ENCODE measurements around the gene ALKAL2.

ALKAL2 gene

DNA sequence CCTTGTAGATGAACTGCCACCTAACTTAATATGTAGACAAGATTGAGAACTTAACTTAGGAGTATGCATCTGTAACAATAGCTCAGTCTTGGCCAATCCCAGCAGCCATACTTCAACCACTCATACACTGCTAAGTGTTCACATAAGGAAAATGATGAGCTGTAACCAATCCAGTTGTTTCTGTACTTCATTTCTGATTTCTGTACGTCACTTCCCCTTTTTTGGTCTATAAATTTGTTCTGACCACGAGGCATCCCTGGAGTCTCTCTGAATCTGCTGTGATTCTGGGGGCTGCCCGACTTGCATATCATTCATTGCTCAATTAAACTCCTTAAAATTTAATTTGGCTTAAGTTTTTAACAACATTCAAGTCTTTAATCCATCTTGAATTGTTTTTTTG is 30.5 kb downstream of the ALKAL2 start:
- no peak overlapping the region for H3K4me3 ChIP-seq (ENCODE audit: low read depth, low read length, poor library complexity, severe bottlenecking)
- no peak overlapping the region for H2AFZ ChIP-seq (ENCODE audit: low read length)
- no peaks in the 10 kb centered on the region for H3F3A ChIP-seq (ENCODE audit: insufficient read depth, low read length)
- H3K9ac ChIP-seq (ENCODE audit: low read length): no peak overlapping the region
- TF ChIP-seq, protein P1, sequence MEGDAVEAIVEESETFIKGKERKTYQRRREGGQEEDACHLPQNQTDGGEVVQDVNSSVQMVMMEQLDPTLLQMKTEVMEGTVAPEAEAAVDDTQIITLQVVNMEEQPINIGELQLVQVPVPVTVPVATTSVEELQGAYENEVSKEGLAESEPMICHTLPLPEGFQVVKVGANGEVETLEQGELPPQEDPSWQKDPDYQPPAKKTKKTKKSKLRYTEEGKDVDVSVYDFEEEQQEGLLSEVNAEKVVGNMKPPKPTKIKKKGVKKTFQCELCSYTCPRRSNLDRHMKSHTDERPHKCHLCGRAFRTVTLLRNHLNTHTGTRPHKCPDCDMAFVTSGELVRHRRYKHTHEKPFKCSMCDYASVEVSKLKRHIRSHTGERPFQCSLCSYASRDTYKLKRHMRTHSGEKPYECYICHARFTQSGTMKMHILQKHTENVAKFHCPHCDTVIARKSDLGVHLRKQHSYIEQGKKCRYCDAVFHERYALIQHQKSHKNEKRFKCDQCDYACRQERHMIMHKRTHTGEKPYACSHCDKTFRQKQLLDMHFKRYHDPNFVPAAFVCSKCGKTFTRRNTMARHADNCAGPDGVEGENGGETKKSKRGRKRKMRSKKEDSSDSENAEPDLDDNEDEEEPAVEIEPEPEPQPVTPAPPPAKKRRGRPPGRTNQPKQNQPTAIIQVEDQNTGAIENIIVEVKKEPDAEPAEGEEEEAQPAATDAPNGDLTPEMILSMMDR (IDR thresholded peaks at IDR 0.05; ENCODE audit: low read length): no peak
- TF ChIP-seq EZH2 (IDR thresholded peaks at IDR 0.05; ENCODE audit: borderline replicate concordance, low read length): no peak
- H3K36me3 ChIP-seq (ENCODE audit: insufficient read depth, low read length): peaks cover 12% of the 10 kb centered on the region; the same call in 1 of the 2 replicates
- H3K9me2 ChIP-seq (ENCODE audit: low read depth, low read length): no peaks in the 10 kb centered on the region
- no peak overlapping the region for H3K27ac ChIP-seq (ENCODE audit: low read depth, low read length, poor library complexity, severe bottlenecking)
- no peaks in the 10 kb centered on the region for H4K20me1 ChIP-seq (ENCODE audit: insufficient read depth, low read length)
- no peaks in the 10 kb centered on the region for H3K79me2 ChIP-seq (ENCODE audit: insufficient read depth, low read length)
- H3K4me1 ChIP-seq (ENCODE audit: insufficient read depth, low read length, severe bottlenecking): peaks cover 6% of the 10 kb centered on the region
- no peak overlapping the region for H3K4me2 ChIP-seq (ENCODE audit: low read length)
- H3K9me3 ChIP-seq (ENCODE audit: low read length): peaks cover 7% of the 10 kb centered on the region; the same call in 1 of the 2 replicates
- no peaks in the 10 kb centered on the region for H3K27me3 ChIP-seq (ENCODE audit: insufficient read depth, low read length)

DNA sequence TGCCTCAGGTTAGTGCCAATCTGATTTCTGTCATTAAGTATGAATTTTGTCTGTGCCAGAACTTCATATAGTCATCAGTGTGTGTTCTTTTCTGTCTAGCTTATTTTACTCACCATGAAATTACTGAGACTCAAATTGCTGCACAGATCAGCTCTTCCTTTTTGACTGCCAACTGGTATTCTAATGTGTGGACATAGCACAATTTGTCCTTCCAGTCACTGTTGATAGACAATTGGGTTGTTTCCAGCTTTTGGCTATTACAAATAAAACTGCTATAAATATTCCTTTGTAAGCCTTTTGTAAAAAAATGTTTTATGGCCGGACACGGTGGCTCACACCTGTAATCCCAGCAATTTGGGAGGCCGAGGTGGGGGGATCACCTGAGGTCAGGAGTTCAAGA is 31.8 kb downstream of the ALKAL2 start:
- Histone ChIP-seq H3K9me3 (ENCODE audit: low read length) (peaks cover 7% of the 10 kb centered on the region; the same call in 1 of the 2 replicates), H3K9ac (ENCODE audit: low read length) (no peak overlapping the region), H3F3A (ENCODE audit: insufficient read depth, low read length) (no peaks in the 10 kb centered on the region), H3K36me3 (ENCODE audit: insufficient read depth, low read length) (peaks cover 16% of the 10 kb centered on the region), H3K4me1 (ENCODE audit: insufficient read depth, low read length, severe bottlenecking) (no peaks in the 10 kb centered on the region), H3K79me2 (ENCODE audit: insufficient read depth, low read length) (no peaks in the 10 kb centered on the region), H3K9me2 (ENCODE audit: low read depth, low read length) (no peaks in the 10 kb centered on the region), H3K27ac (ENCODE audit: low read depth, low read length, poor library complexity, severe bottlenecking) (no peak overlapping the region), H3K4me2 (ENCODE audit: low read length) (no peak overlapping the region), H3K27me3 (ENCODE audit: insufficient read depth, low read length) (no peaks in the 10 kb centered on the region), H3K4me3 (ENCODE audit: low read depth, low read length, poor library complexity, severe bottlenecking) (no peak overlapping the region), H2AFZ (ENCODE audit: low read length) (no peak overlapping the region), H4K20me1 (ENCODE audit: insufficient read depth, low read length) (no peaks in the 10 kb centered on the region)
- TF ChIP-seq, protein P1 (IDR thresholded peaks at IDR 0.05; ENCODE audit: low read length): no peak
- no peak for TF ChIP-seq EZH2 (IDR thresholded peaks at IDR 0.05; ENCODE audit: borderline replicate concordance, low read length)

DNA sequence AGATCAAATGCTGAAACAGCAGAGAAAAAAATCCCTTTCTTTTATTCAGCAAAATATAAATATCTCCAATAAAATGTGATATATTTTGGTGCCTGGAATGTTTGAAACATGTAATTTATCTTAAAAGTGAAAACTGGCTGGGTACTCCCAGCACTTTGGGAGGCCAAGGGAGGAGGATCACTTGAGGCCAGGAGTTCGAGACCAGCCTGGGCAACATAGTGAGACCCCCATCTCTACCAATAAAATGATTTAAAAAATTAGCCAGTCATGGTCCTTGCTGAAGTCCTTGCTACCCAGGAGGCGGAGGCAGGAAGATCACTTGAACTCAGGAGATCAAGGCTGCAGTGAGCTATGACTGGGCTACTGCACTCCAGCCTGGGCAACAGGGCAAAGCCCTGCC is 32.7 kb downstream of the ALKAL2 start:
- H3F3A ChIP-seq (ENCODE audit: insufficient read depth, low read length): no peaks in the 10 kb centered on the region
- no peak overlapping the region for H3K4me2 ChIP-seq (ENCODE audit: low read length)
- H3K9me2 ChIP-seq (ENCODE audit: low read depth, low read length): no peaks in the 10 kb centered on the region
- no peak overlapping the region for H3K9ac ChIP-seq (ENCODE audit: low read length)
- H3K9me3 ChIP-seq (ENCODE audit: low read length): peaks cover 7% of the 10 kb centered on the region; the same call in 1 of the 2 replicates
- H3K27me3 ChIP-seq (ENCODE audit: insufficient read depth, low read length): no peaks in the 10 kb centered on the region
- no peak overlapping the region for H2AFZ ChIP-seq (ENCODE audit: low read length)
- H3K27ac ChIP-seq (ENCODE audit: low read depth, low read length, poor library complexity, severe bottlenecking): no peak overlapping the region
- H3K4me3 ChIP-seq (ENCODE audit: low read depth, low read length, poor library complexity, severe bottlenecking): no peak overlapping the region
- TF ChIP-seq EZH2 (IDR thresholded peaks at IDR 0.05; ENCODE audit: borderline replicate concordance, low read length): no peak
- TF ChIP-seq, protein P1 (IDR thresholded peaks at IDR 0.05; ENCODE audit: low read length): no peak
- peaks cover 15% of the 10 kb centered on the region for H3K36me3 ChIP-seq (ENCODE audit: insufficient read depth, low read length)
- no peaks in the 10 kb centered on the region for H3K4me1 ChIP-seq (ENCODE audit: insufficient read depth, low read length, severe bottlenecking)
- H4K20me1 ChIP-seq (ENCODE audit: insufficient read depth, low read length): no peaks in the 10 kb centered on the region
- H3K79me2 ChIP-seq (ENCODE audit: insufficient read depth, low read length): no peaks in the 10 kb centered on the region

Data from OCI-LY1 (cell line).